Spleen (tissue), 11 donors: Measurements from ENCODE around the gene TTI1. TPM values are rescaled to one million over a fixed set of nuclear protein-coding genes. Genes with fewer than 3 reads are reported as not detected.
"Not testable (repeated sequence)": the region's sequence is repeated elsewhere in the genome, so short reads cannot be mapped to it uniquely, and the experiment has no call there.

Experiments
- DNase-seq: peaks from one replicate; pipeline ENCODE4 v3.0.0-alpha.2; 2020
- H3K27ac ChIP-seq, 8 donors: fragments of 200-600 bp; sonication (generic) in 7 of 8; 1 replicate in 4 of 8; 2 replicates in 4 of 8; pipeline versions ENCODE4 v1.5.0 to v1.8.0; 2016 to 2021; ENCODE audit warnings: inconsistent platforms in 4 of 8, mild to moderate bottlenecking in 4 of 8, moderate library complexity in 1 of 8
- H3K27me3 ChIP-seq, 7 donors: fragments of 200-600 bp; sonication (generic) in 6 of 7; replicated peaks in 1 of 7; 1 replicate in 4 of 7; 2 replicates in 3 of 7; pipeline versions ENCODE4 v1.5.0 to v1.8.0; 2016 to 2021; ENCODE audit warnings: inconsistent platforms in 3 of 7, mild to moderate bottlenecking in 1 of 7
- H3K36me3 ChIP-seq, 6 donors: fragments of 200-600 bp; sonication (generic) in 5 of 6; 1 replicate in 4 of 6; 2 replicates in 2 of 6; pipeline versions ENCODE4 v1.5.0 to v1.8.0; 2016 to 2021; ENCODE audit warnings: inconsistent platforms in 2 of 6
- H3K4me1 ChIP-seq, 6 donors: fragments of 200-600 bp; sonication (generic) in 5 of 6; 1 replicate in 3 of 6; 2 replicates in 3 of 6; pipeline versions ENCODE4 v1.5.0 to v1.8.0; 2016 to 2021; ENCODE audit warnings: inconsistent platforms in 3 of 6
- H3K4me3 ChIP-seq, 8 donors: fragments of 200-600 bp; sonication (generic) in 7 of 8; 1 replicate in 4 of 8; 2 replicates in 4 of 8; pipeline versions ENCODE4 v1.5.0 to v1.8.0; 2016 to 2021; ENCODE audit warnings: inconsistent platforms in 4 of 8, mild to moderate bottlenecking in 4 of 8, moderate library complexity in 2 of 8
- H3K9me3 ChIP-seq, 8 donors: fragments of 200-600 bp; sonication (generic) in 7 of 8; 1 replicate in 4 of 8; 2 replicates in 4 of 8; pipeline versions ENCODE4 v1.5.0 to v1.8.0; 2016 to 2021; ENCODE audit warnings: inconsistent platforms in 4 of 8
- CTCF ChIP-seq, 11 experiments: fragments of 200-600 bp in 7 of 11; fragments of 450-650 bp in 4 of 11; sonication (generic) in 4 of 11; IDR thresholded peaks in 8 of 11; conservative IDR thresholded peaks in 3 of 11; 1 replicate in 7 of 11; 2 replicates in 4 of 11; pipeline versions ENCODE4 v1.4.0 to v1.8.0; 2016 to 2021; ENCODE audit warnings: antibody characterized with exemption in 11 of 11, inconsistent platforms in 4 of 11, mild to moderate bottlenecking in 1 of 11
- POLR2A ChIP-seq, 3 donors: fragments of 450-650 bp; IDR thresholded peaks; one replicate each; pipeline ENCODE4 v1.5.1; 2017; ENCODE audit warnings: antibody characterized with exemption in 3 of 3, mild to moderate bottlenecking in 1 of 3
- POLR2AphosphoS5 ChIP-seq, 3 donors: sonication (generic); formaldehyde crosslinking; IDR thresholded peaks; one replicate each; pipeline ENCODE4 v1.5.1; 2017; ENCODE audit warnings: antibody characterized with exemption in 3 of 3
- WGBS, 5 donors: extraction: QIAGEN DNeasy Blood & Tissue Kit in 3 of 5; methylation state at CpG; one replicate each; pipeline versions ENCODE4 v1.1.5 to v1.1.7; 2013 to 2018; 5-methylcytosine and 5-hydroxymethylcytosine counted together
- intact Hi-C: fragments of 100-400 bp; cut with DNase I; formaldehyde crosslinking; loops from one replicate; pipeline ENCODE4 v1.15.0; 2023; ENCODE audit warnings: low total_unique reads
- polyA plus RNA-seq, 3 donors: library from polyadenylated mRNA; stranded (reverse); fragments of 200-250 nt; gene quantifications; one replicate each; pipeline ENCODE4 v1.2.1, GENCODE V29; 2013
- total RNA-seq, 7 donors: library from RNA; depleted of rRNA in 3 of 7; stranded (reverse); fragments of >200 nt in 3 of 7; fragmentation: NEBNext Ultra II Directional in 4 of 7; extraction: Animal tissue kit (Norgen Biotek cat#: 25700) in 4 of 7; gene quantifications; one replicate each; pipeline versions ENCODE4 v1.1.0 to v1.2.1, GENCODE V29; 2016 to 2021
- donor health status: healthy with polysubstance abuse.
- donor health status: DM: no; HTN: no; CAD: no; lungs with moderate emphysema.
- donor health status: DM: no; HTN: no; CAD: no.
- donor health status: Bipolar disorder and iron deficiency.
- donor health status: healthy.
- donor health status: DM: no; HTN: no; CAD: no.
- donor health status: DM: yes; HTN: yes; CAD: no.

TTI1 gene
- total and polyA plus RNA-seq, 10 donors, result 5.9 to 25.2 (median 19.1) TPM

- peaks cover 0 to 2% (median under 1%) of the 10 kb centered on the region in 6 donors for H3K4me1 ChIP-seq
- whole genome bisulfite sequencing, 5 donors, result 94 to 100% (median 96%) methylated on average over 1 of the region's 1 CpG
- intact Hi-C loops, result no loop called here
Measured at GRCh38 chr20:38017959-38018358, 15.3 kb downstream of the TTI1 start.

GRCh38 chr20:38013887-38014286 lies 19.4 kb downstream of the TTI1 start:
- intact Hi-C loops, result no loop called here
- no peaks in the 10 kb centered on the region for H3K27me3 ChIP-seq
- peaks cover 6 to 100% (median 66%) of the 10 kb centered on the region in 6 donors for H3K36me3 ChIP-seq
- H3K9me3 ChIP-seq, result peaks cover 0 to 20% (median 17%) of the 10 kb centered on the region in 8 donors
- no peak for TF ChIP-seq POLR2AphosphoS5 (IDR thresholded peaks at IDR 0.05)
- TF ChIP-seq POLR2A (IDR thresholded peaks at IDR 0.05), result no peak
- TF ChIP-seq CTCF (IDR thresholded peaks at IDR 0.05 in 8 of 11, conservative IDR thresholded peaks at IDR 0.05 in 3 of 11), result no peak
- no peak for DNase-seq
- H3K27ac ChIP-seq, result no peak overlapping the region
- H3K4me3 ChIP-seq, result no peak overlapping the region
- no peaks in the 10 kb centered on the region for H3K4me1 ChIP-seq
- 72 to 80% (median 76%) methylated on average over 2 of the region's 2 CpGs for WGBS, 5 donors

More at GRCh38 chr20:38017959-38018358, 15.3 kb downstream of the TTI1 start:
- DNase-seq, result no peak
- Histone ChIP-seq H3K4me3 (no peak overlapping the region), H3K9me3 (peaks cover 0 to 26% (median 21%) of the 10 kb centered on the region in 8 donors), H3K27ac (no peak overlapping the region), H3K36me3 (peaks cover 0 to 80% (median 48%) of the 10 kb centered on the region in 6 donors), H3K27me3 (no peaks in the 10 kb centered on the region)
- no peak for TF ChIP-seq POLR2A (IDR thresholded peaks at IDR 0.05)
- no peak for TF ChIP-seq POLR2AphosphoS5 (IDR thresholded peaks at IDR 0.05)
- no peak for TF ChIP-seq CTCF (IDR thresholded peaks at IDR 0.05 in 8 of 11, conservative IDR thresholded peaks at IDR 0.05 in 3 of 11)

GRCh38 chr20:38012332-38012731 lies 20.9 kb downstream of the TTI1 start:
- H3K4me3 ChIP-seq, result no peak overlapping the region
- no peaks in the 10 kb centered on the region for H3K4me1 ChIP-seq
- 96 to 100% (median 97%) methylated on average over 8 of the region's 8 CpGs for WGBS, 5 donors
- H3K9me3 ChIP-seq, result peaks cover 0 to 4% (median 1%) of the 10 kb centered on the region in 8 donors
- TF ChIP-seq POLR2AphosphoS5 (IDR thresholded peaks at IDR 0.05) (no peak), POLR2A (IDR thresholded peaks at IDR 0.05) (no peak), CTCF (IDR thresholded peaks at IDR 0.05 in 8 of 11, conservative IDR thresholded peaks at IDR 0.05 in 3 of 11) (no peak)
- intact Hi-C loops, result no loop called here
- H3K36me3 ChIP-seq, result peaks cover 6 to 100% (median 51%) of the 10 kb centered on the region in 6 donors
- no peaks in the 10 kb centered on the region for H3K27me3 ChIP-seq
- no peak overlapping the region for H3K27ac ChIP-seq
- DNase-seq, result no peak

- H3K27ac ChIP-seq, result no peak overlapping the region
- WGBS, 5 donors, result 90 to 98% (median 97%) methylated on average over 5 of the region's 5 CpGs
Measured at GRCh38 chr20:38011696-38012095, 21.6 kb downstream of the TTI1 start.

GRCh38 chr20:38009416-38009815 lies 23.8 kb downstream of the TTI1 start:
- H3K27me3 ChIP-seq, H3K4me1 ChIP-seq, H3K4me3 ChIP-seq, DNase-seq, H3K27ac ChIP-seq, H3K9me3 ChIP-seq, intact Hi-C loops: not testable (repeated sequence)
- peaks cover 6 to 100% (median 30%) of the 10 kb centered on the region in 6 donors for H3K36me3 ChIP-seq
- 97 to 100% (median 98%) methylated on average over 5 of the region's 5 CpGs for WGBS, 5 donors

More at GRCh38 chr20:38011696-38012095, 21.6 kb downstream of the TTI1 start:
- H3K4me1 ChIP-seq, result no peaks in the 10 kb centered on the region
- no peak for DNase-seq
- H3K9me3 ChIP-seq, result no peaks in the 10 kb centered on the region
- H3K27me3 ChIP-seq, result no peaks in the 10 kb centered on the region
- H3K36me3 ChIP-seq, result peaks cover 6 to 100% (median 45%) of the 10 kb centered on the region in 6 donors
- TF ChIP-seq POLR2A (IDR thresholded peaks at IDR 0.05) (no peak), CTCF (IDR thresholded peaks at IDR 0.05 in 8 of 11, conservative IDR thresholded peaks at IDR 0.05 in 3 of 11) (no peak), POLR2AphosphoS5 (IDR thresholded peaks at IDR 0.05) (no peak)
- no peak overlapping the region for H3K4me3 ChIP-seq
- intact Hi-C loops, result no loop called here
